Left ventricle myocardium inferior (tissue), 1 donor: ENCODE data around the gene SAMD11. TPM values are rescaled to one million over a fixed set of nuclear protein-coding genes. Genes with fewer than 3 reads are reported as not detected.
"Not testable (repeated sequence)": the region's sequence is repeated elsewhere in the genome, so short reads cannot be mapped to it uniquely, and the experiment has no call there.

Experiments used
- DNase-seq: peaks from one replicate; pipeline ENCODE4 v3.0.0-alpha.2; 2020
- H3K27ac ChIP-seq: fragments of 200-600 bp; replicated peaks from 2 replicates; pipeline ENCODE4 v1.8.0; 2021
- H3K27me3 ChIP-seq: fragments of 200-600 bp; 2 replicates; pipeline ENCODE4 v1.8.0; 2021; ENCODE audit warnings: low read depth
- H3K36me3 ChIP-seq: fragments of 200-600 bp; 2 replicates; pipeline ENCODE4 v1.8.0; 2021
- H3K4me1 ChIP-seq: fragments of 200-600 bp; 2 replicates; pipeline ENCODE4 v1.8.0; 2021
- H3K4me3 ChIP-seq: fragments of 200-600 bp; 2 replicates; pipeline ENCODE4 v1.8.0; 2021; ENCODE audit warnings: mild to moderate bottlenecking, moderate library complexity
- H3K9me3 ChIP-seq: fragments of 200-600 bp; replicated peaks from 2 replicates; pipeline ENCODE4 v1.8.0; 2021
- CTCF ChIP-seq: fragments of 200-600 bp; IDR thresholded peaks from 2 replicates; pipeline ENCODE4 v1.8.0; 2021; ENCODE audit warnings: antibody characterized with exemption, mild to moderate bottlenecking, borderline replicate concordance
- intact Hi-C: fragments of 100-400 bp; cut with micrococcal nuclease; formaldehyde crosslinking; loops from one replicate; pipeline ENCODE4 v1.11.0; 2022
- total RNA-seq: library from RNA; stranded (reverse); fragmentation: NEBNext Ultra II Directional; extraction: Animal tissue kit (Norgen Biotek cat#: 25700); gene quantifications from one replicate; pipeline ENCODE4 v1.2.1, GENCODE V29; 2021
- donor health status: DM: no; HTN: yes; CAD: no; lungs with severe emphysema.

The SAMD11 gene
- total RNA-seq, 1 donor from 2014 or later, result 2.4 TPM

DNA sequence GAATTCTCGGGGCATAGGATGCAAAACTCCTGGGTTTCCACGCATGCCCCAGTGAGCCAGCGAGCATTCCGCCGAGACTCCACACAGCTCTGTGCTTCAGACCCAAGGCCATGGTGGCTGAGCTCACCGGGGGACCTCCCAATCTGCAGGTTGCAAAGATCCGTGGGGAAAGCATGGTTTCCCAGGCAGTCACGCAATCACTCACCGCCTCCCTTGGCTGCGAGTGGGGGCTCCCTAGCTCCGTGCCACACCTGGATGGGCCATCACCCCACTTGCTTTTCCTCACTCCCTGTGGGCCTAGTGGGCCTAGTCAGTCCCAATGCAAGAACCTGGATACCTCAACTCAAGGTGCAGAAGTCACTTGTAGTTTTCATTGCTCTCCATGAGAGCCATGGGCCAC, 37.0 kb upstream of the SAMD11 start:
- Histone ChIP-seq H3K36me3 (no peaks in the 10 kb centered on the region), H3K27ac (no peak overlapping the region), H3K27me3 (peaks cover 75% of the 10 kb centered on the region), H3K4me3 (no peak overlapping the region), H3K9me3 (no peaks in the 10 kb centered on the region), H3K4me1 (no peaks in the 10 kb centered on the region)
- intact Hi-C loops, result no loop called here
- no peak for DNase-seq
- no peak for TF ChIP-seq CTCF

GRCh38 chr1:888297-888696, 35.4 kb upstream of the SAMD11 start:
- Histone ChIP-seq H3K27ac (no peak overlapping the region), H3K27me3 (peaks cover 73% of the 10 kb centered on the region), H3K4me3 (no peak overlapping the region), H3K9me3 (no peaks in the 10 kb centered on the region), H3K4me1 (no peaks in the 10 kb centered on the region), H3K36me3 (no peaks in the 10 kb centered on the region)
- TF ChIP-seq CTCF, result no peak
- intact Hi-C loops, result no loop called here
- no peak for DNase-seq

DNA sequence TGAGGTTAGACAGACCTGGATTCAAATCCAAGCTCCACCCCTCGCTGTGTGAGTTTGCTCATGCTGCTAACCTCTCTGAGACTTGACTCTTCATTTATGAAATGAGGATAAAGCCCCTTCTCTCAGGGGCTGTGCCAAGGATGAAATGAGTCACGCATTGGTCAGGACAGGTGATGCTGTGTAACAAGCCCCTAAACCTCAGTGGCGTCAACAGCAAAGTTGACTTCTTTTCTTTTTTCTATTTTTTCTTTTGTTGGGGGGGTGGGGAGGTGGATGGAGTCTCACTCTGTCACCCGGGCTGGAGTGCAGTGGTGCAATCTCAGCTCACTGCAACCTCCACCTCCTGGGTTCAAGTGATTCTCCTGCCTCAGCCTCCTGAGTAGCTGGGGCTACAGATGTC, 33.9 kb upstream of the SAMD11 start:
- peaks cover 73% of the 10 kb centered on the region for H3K27me3 ChIP-seq

DNA sequence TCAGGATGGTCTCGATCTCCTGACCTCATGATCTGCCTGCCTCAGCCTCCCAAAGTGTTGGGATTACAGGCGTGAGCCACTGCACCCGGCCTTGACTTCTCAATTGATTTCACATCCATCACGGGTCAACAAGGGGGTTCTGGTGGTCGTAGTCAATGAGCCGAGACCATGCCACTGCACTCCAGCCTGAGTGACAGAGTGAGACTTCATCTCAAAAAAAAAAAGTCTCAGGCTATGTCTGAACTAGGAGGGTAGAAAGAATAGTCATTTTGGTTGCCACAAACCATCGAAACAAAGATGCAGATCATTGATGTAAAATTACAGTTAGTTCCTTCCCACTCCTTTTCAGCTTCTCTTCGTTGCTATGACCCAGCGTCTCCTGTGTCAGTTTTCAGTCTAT, 33.5 kb upstream of the SAMD11 start:
- intact Hi-C loops, DNase-seq: not testable (repeated sequence)

More for the DNA sequence above, 33.9 kb upstream of the SAMD11 start:
- intact Hi-C loops, H3K4me3 ChIP-seq, DNase-seq, H3K36me3 ChIP-seq, H3K4me1 ChIP-seq, H3K27ac ChIP-seq, H3K9me3 ChIP-seq: not testable (repeated sequence)

DNA sequence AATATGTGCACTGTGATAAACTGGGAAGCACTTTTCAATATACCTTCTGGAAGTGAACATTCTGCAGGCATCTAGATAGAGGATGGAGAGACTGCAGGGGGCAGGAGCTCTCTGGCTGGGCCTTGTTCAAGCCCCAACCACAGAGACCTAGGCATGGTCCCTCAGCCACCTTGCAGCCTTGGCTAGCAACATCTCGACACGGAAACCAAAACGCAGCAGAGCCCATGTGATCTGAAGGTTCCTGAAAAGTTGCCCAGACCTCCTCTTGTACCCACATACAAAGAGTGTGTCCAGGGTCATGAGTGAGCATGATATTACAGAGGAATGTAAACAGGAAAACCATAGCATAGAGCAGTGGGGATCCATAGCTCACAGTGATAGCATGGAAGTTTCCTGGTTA, 33.1 kb upstream of the SAMD11 start:
- Histone ChIP-seq H3K9me3 (no peaks in the 10 kb centered on the region), H3K27me3 (peaks cover 74% of the 10 kb centered on the region), H3K27ac (no peak overlapping the region), H3K4me3 (no peak overlapping the region), H3K4me1 (no peaks in the 10 kb centered on the region), H3K36me3 (no peaks in the 10 kb centered on the region)
- no peak for TF ChIP-seq CTCF
- no peak for DNase-seq
- intact Hi-C loops, result no loop called here

More for the DNA sequence above, 33.5 kb upstream of the SAMD11 start:
- not testable (repeated sequence) for H3K4me1 ChIP-seq, H3K36me3 ChIP-seq, H3K4me3 ChIP-seq, H3K9me3 ChIP-seq, H3K27ac ChIP-seq
- H3K27me3 ChIP-seq, result peaks cover 73% of the 10 kb centered on the region

- intact Hi-C loops, result no loop called here
- DNase-seq, result no peak
- H3K9me3 ChIP-seq, result no peaks in the 10 kb centered on the region
Measured at GRCh38 chr1:897226-897625, 26.5 kb upstream of the SAMD11 start.

GRCh38 chr1:897951-898350, 25.8 kb upstream of the SAMD11 start:
- H3K27ac ChIP-seq, intact Hi-C loops, DNase-seq, H3K4me1 ChIP-seq, H3K4me3 ChIP-seq, H3K9me3 ChIP-seq, H3K36me3 ChIP-seq: not testable (repeated sequence)
- peaks cover 91% of the 10 kb centered on the region for H3K27me3 ChIP-seq

More at GRCh38 chr1:897226-897625, 26.5 kb upstream of the SAMD11 start:
- Histone ChIP-seq H3K36me3 (no peaks in the 10 kb centered on the region), H3K4me1 (no peaks in the 10 kb centered on the region), H3K27ac (no peak overlapping the region), H3K4me3 (no peak overlapping the region), H3K27me3 (peaks cover 90% of the 10 kb centered on the region)
- TF ChIP-seq CTCF, result no peak
